GM23338 (cell line): ENCODE results near the gene DUSP10. TPM values are rescaled to one million over a fixed set of nuclear protein-coding genes. Genes with fewer than 3 reads are reported as not detected.

ENCODE experiments used
- ATAC-seq: fragments of 200-7000 bp; cut with Tn5 transposase; 3 replicates; pipeline ENCODE4 v1.9.1; 2020
- DNase-seq: peaks from one replicate; pipeline ENCODE4 v3.0.0-alpha.2; 2015; ENCODE audit warnings: low spot score
- H2AFZ ChIP-seq: fragments of 200-600 bp; sonication (generic); 2 replicates; pipeline ENCODE4 v1.8.0; 2016; ENCODE audit warnings: antibody characterized with exemption, mild to moderate bottlenecking, moderate library complexity
- H3F3A ChIP-seq: fragments of 200-600 bp; sonication (generic); replicated peaks from 2 replicates; pipeline ENCODE4 v1.8.0; 2017; ENCODE audit warnings: antibody characterized with exemption, mixed run types, low read depth
- H3K27ac ChIP-seq: fragments of 200-600 bp; sonication (generic); 2 replicates; pipeline ENCODE4 v1.6.1; 2016; ENCODE audit warnings: low read depth
- H3K27me3 ChIP-seq: fragments of 200-600 bp; sonication (generic); 2 replicates; pipeline ENCODE4 v1.8.0; 2016; ENCODE audit warnings: mild to moderate bottlenecking, mixed run types, moderate library complexity; ENCODE audit not compliant: insufficient read depth
- H3K36me3 ChIP-seq: fragments of 200-600 bp; sonication (generic); 2 replicates; pipeline ENCODE4 v1.8.0; 2016; ENCODE audit warnings: mild to moderate bottlenecking; ENCODE audit not compliant: insufficient read depth
- H3K4me1 ChIP-seq: fragments of 200-600 bp; sonication (generic); 2 replicates; pipeline ENCODE4 v1.8.0; 2016; ENCODE audit warnings: mild to moderate bottlenecking, moderate library complexity; ENCODE audit not compliant: insufficient read depth
- H3K4me2 ChIP-seq: fragments of 200-600 bp; sonication (generic); 2 replicates; pipeline ENCODE4 v1.7.1; 2017; ENCODE audit warnings: mixed run types
- H3K4me3 ChIP-seq: fragments of 200-600 bp; sonication (generic); 2 replicates; pipeline ENCODE4 v1.6.1; 2016; ENCODE audit warnings: mixed run types
- H3K79me2 ChIP-seq: fragments of 200-600 bp; sonication (generic); replicated peaks from 2 replicates; pipeline ENCODE4 v1.8.0; 2017; ENCODE audit warnings: mild to moderate bottlenecking; ENCODE audit not compliant: insufficient read depth
- H3K9me2 ChIP-seq: fragments of 200-600 bp; sonication (generic); 2 replicates; pipeline ENCODE4 v1.8.0; 2017; ENCODE audit not compliant: insufficient read depth
- H4K20me1 ChIP-seq: fragments of 200-600 bp; sonication (generic); replicated peaks from 2 replicates; pipeline ENCODE4 v1.8.0; 2017; ENCODE audit warnings: mild to moderate bottlenecking; ENCODE audit not compliant: insufficient read depth
- H3K27ac Mint-ChIP-seq: 2 replicates; pipeline ENCODE4 v1.8.0; 2020; ENCODE audit warnings: inconsistent platforms, mild to moderate bottlenecking, moderate library complexity, mixed read lengths
- H3K27me3 Mint-ChIP-seq: 3 replicates; pipeline ENCODE4 v1.8.0; 2022; ENCODE audit warnings: low read depth, mild to moderate bottlenecking, moderate library complexity, mixed read lengths, inconsistent platforms; ENCODE audit not compliant: insufficient read depth, poor library complexity
- H3K36me3 Mint-ChIP-seq: 3 replicates; pipeline ENCODE4 v1.8.0; 2021; ENCODE audit warnings: low read depth, mild to moderate bottlenecking, inconsistent platforms, moderate library complexity, mixed read lengths
- H3K4me1 Mint-ChIP-seq: 3 replicates; pipeline ENCODE4 v1.8.0; 2020; ENCODE audit warnings: mild to moderate bottlenecking, inconsistent platforms, mixed read lengths
- H3K4me3 Mint-ChIP-seq: 3 replicates; pipeline ENCODE4 v1.8.0; 2021; ENCODE audit warnings: moderate library complexity, mild to moderate bottlenecking, inconsistent platforms, mixed read lengths
- H3K9me3 Mint-ChIP-seq: 3 replicates; pipeline ENCODE4 v1.8.0; 2020; ENCODE audit warnings: moderate library complexity, mild to moderate bottlenecking, inconsistent platforms, mixed read lengths
- ETS1 ChIP-seq: IDR thresholded peaks from 2 replicates; pipeline ENCODE4 v1.6.1; 2016; ENCODE audit warnings: antibody characterized with exemption
- EZH2 ChIP-seq: fragments of 200-600 bp; sonication (generic); IDR thresholded peaks from one replicate; pipeline ENCODE4 v1.8.0; 2017; ENCODE audit warnings: antibody characterized with exemption, mild to moderate bottlenecking, low read depth; ENCODE audit not compliant: unreplicated experiment
- EZH2phosphoT487 ChIP-seq: fragments of 200-600 bp; sonication (generic); IDR thresholded peaks from one replicate; pipeline ENCODE4 v1.8.1; 2018; ENCODE audit warnings: antibody characterized with exemption; ENCODE audit not compliant: unreplicated experiment
- NANOG ChIP-seq: IDR thresholded peaks from 2 replicates; pipeline ENCODE4 v1.6.1; 2016; ENCODE audit warnings: antibody characterized with exemption, borderline replicate concordance
- REST ChIP-seq: IDR thresholded peaks from one replicate; pipeline ENCODE4 v1.6.1; 2018; ENCODE audit warnings: antibody characterized with exemption; ENCODE audit not compliant: unreplicated experiment
- STAT1 ChIP-seq: IDR thresholded peaks from one replicate; pipeline ENCODE4 v1.6.1; 2016; ENCODE audit warnings: antibody characterized with exemption; ENCODE audit not compliant: unreplicated experiment
- ZNF114 ChIP-seq: fragments of 250-450 bp; sonication (Bioruptor Pico); IDR thresholded peaks from 2 replicates; pipeline ENCODE4 v1.5.0; 2020; ENCODE audit warnings: mild to moderate bottlenecking, moderate library complexity
- ZNF331 ChIP-seq: fragments of 250-450 bp; sonication (Bioruptor Pico); IDR thresholded peaks from 2 replicates; pipeline ENCODE4 v1.5.0; 2020; ENCODE audit warnings: low read depth, mild to moderate bottlenecking, moderate library complexity
- ZNF462 ChIP-seq: fragments of 250-450 bp; sonication (Bioruptor Pico); IDR thresholded peaks from 2 replicates; pipeline ENCODE4 v1.5.0; 2020; ENCODE audit warnings: mild to moderate bottlenecking, moderate library complexity
- polyA plus RNA-seq: library from polyadenylated mRNA; unstranded; fragments of >200 nt; fragmentation: Nextera tagmentation; extraction: Ambion mirVana; gene quantifications from 2 replicates; pipeline ENCODE4 v1.2.1, GENCODE V29; 2016
- total RNA-seq: library from RNA; depleted of rRNA; stranded (reverse); fragments of >200 nt; shearing (Covaris generic); gene quantifications from 2 replicates; pipeline ENCODE4 v1.2.3, GENCODE V29; 2014

DUSP10 gene
- total and polyA plus RNA-seq, 2 experiments from 2014 or later, result 1.5 to 1.6 TPM

- Mint-ChIP-seq H3K27ac (no peak overlapping the region), H3K36me3 (no peaks in the 10 kb centered on the region), H3K27me3 (peaks cover 10% of the 10 kb centered on the region), H3K4me3 (no peak overlapping the region), H3K9me3 (no peaks in the 10 kb centered on the region), H3K4me1 (peaks cover 11% of the 10 kb centered on the region)
- Histone ChIP-seq H3K79me2 (peaks cover 2% of the 10 kb centered on the region; the same call in 1 of the 2 replicates), H3K9me2 (peaks cover 5% of the 10 kb centered on the region; the same call in 1 of the 2 replicates), H3K4me1 (peaks cover 19% of the 10 kb centered on the region), H4K20me1 (peaks cover 7% of the 10 kb centered on the region; the same call in 1 of the 2 replicates), H3K4me2 (no peak overlapping the region), H3K27me3 (peaks cover 34% of the 10 kb centered on the region), H3K27ac (no peak overlapping the region), H3K4me3 (no peak overlapping the region), H2AFZ (no peak overlapping the region), H3F3A (0 out of 2 replicates have a peak, but pooled peaks cover 6% of the 10 kb centered on the region), H3K36me3 (no peaks in the 10 kb centered on the region)
- DNase-seq, result no peak
- TF ChIP-seq ZNF331 (CRISPR knock-in tag) (no peak), NANOG (no peak), ZNF462 (CRISPR knock-in tag) (no peak), STAT1 (no peak), EZH2phosphoT487 (no peak), ZNF114 (CRISPR knock-in tag) (no peak), ETS1 (no peak), EZH2 (no peak), REST (no peak)
- ATAC-seq, result no peak
These were observed 2.2 kb downstream of the DUSP10 start for GRCh38 chr1:221739677-221740025.
